Esophagus squamous epithelium (tissue), 4 donors: ENCODE measurements around the gene OXCT1.
"Not testable (repeated sequence)": the region's sequence is repeated elsewhere in the genome, so short reads cannot be mapped to it uniquely, and the experiment has no call there.

Experiments
- POLR2A ChIP-seq, 4 donors: fragments of 450-650 bp; IDR thresholded peaks; one replicate each; pipeline ENCODE4 v1.6.1; 2017; ENCODE audit warnings: antibody characterized with exemption in 4 of 4, mild to moderate bottlenecking in 4 of 4, moderate library complexity in 3 of 4
- TF ChIP-seq, protein P1 (sequence below), 6 experiments: fragments of 450-650 bp in 4 of 6; fragments of 200-600 bp in 2 of 6; sonication (generic) in 2 of 6; IDR thresholded peaks; one replicate each; pipeline ENCODE4 v1.5.1; 2016 to 2019; ENCODE audit warnings: antibody characterized with exemption in 6 of 6, mild to moderate bottlenecking in 4 of 6, moderate library complexity in 4 of 6

DNA sequence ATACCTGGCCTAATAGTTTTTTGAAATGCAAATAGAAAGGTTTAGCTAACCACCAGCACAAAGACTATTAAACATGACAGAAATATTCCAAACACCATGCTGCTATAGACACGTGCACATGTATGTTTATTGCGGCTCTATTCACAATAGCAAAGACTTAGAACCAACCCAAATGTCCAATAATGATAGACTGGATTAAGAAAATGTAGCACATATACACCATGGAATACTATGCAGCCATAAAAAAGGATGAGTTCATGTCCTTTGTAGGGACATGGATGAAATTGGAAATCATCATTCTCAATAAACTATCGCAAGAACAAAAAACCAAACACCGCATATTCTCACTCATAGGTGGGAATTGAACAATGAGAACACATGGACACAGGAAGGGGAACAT, 55.9 kb downstream of the OXCT1 start:
- TF ChIP-seq, protein P1, sequence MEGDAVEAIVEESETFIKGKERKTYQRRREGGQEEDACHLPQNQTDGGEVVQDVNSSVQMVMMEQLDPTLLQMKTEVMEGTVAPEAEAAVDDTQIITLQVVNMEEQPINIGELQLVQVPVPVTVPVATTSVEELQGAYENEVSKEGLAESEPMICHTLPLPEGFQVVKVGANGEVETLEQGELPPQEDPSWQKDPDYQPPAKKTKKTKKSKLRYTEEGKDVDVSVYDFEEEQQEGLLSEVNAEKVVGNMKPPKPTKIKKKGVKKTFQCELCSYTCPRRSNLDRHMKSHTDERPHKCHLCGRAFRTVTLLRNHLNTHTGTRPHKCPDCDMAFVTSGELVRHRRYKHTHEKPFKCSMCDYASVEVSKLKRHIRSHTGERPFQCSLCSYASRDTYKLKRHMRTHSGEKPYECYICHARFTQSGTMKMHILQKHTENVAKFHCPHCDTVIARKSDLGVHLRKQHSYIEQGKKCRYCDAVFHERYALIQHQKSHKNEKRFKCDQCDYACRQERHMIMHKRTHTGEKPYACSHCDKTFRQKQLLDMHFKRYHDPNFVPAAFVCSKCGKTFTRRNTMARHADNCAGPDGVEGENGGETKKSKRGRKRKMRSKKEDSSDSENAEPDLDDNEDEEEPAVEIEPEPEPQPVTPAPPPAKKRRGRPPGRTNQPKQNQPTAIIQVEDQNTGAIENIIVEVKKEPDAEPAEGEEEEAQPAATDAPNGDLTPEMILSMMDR (IDR thresholded peaks at IDR 0.05) = not testable (repeated sequence)
- TF ChIP-seq POLR2A (IDR thresholded peaks at IDR 0.05) = not testable (repeated sequence)
